Left forelimb (tissue), 1 donor: ENCODE results near the gene CCDC12.

ENCODE experiments used
- DNase-seq: peaks from one replicate; pipeline ENCODE4 v3.0.0-alpha.2; 2018; ENCODE audit warnings: low spot score

The CCDC12 gene

DNA sequence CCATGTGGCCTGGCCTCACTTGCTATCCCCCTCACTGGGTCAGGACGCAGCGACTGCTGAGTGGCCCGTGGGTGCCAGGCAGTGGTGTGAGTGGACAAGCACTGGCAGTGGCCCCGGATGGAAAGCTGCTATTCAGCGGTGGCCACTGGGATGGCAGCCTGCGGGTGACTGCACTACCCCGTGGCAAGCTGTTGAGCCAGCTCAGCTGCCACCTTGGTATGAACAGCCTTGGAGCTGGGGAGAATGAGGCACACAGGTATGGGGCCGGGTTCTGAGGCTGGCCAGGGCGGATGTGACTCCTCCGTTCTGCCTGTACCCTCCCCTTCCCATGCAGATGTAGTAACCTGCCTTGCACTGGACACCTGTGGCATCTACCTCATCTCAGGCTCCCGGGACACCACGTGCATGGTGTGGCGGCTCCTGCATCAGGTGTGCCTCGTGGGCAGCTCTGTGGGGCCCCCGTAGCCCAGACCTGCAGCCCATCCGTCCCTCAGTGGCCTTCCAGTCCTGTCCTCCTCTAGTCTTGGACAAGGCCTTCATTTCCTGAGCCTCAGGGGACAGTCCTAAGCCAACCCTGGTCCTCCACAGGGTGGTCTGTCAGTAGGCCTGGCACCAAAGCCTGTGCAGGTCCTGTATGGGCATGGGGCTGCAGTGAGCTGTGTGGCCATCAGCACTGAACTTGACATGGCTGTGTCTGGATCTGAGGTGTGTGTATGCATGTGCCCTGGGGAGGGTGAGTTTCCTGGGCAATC is 31.1 kb upstream of the CCDC12 start:
- DNase-seq: peak; percentile 63

DNA sequence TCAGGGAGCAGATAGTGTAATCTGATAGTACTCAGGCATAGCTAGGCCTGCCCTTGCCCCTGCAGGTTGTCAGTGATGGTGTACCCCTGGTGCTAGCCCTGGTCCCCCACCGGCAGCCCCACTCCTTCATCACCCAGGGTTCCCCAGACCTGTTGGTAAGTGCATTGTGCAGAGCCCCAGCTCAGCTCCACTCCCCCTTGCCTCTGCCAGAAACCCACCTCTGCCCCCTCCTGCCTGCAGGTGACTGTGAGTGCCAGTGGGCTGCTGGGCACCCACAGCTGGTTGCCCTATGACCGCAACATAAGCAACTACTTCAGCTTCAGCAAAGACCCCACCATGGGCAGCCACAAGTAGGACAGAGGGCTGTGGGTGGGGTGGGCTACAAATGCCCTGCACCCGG is 30.5 kb upstream of the CCDC12 start:
- DNase-seq: peak; percentile 49

DNA sequence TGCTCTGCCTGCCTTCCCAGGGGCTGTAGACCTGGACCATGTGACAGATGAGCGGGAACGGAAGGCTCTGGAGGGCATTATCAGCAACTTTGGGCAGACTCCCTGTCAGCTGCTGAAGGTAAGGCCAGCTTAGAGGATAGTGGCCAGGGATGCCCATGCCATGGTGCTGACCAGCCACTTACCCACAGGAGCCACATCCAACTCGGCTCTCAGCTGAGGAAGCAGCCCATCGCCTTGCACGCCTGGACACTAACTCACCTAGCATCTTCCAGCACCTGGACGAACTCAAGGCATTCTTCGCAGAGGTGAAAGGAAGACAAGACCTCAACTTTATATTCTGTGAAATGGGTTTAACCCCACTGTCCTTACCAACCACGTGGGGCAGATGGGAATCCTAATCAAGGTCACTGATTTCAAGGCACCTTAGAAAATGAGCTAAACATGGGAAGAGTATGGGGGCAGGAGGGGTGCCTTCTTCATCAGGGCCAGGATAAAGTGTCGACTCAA is 29.7 kb upstream of the CCDC12 start:
- DNase-seq: peak; percentile 28

DNA sequence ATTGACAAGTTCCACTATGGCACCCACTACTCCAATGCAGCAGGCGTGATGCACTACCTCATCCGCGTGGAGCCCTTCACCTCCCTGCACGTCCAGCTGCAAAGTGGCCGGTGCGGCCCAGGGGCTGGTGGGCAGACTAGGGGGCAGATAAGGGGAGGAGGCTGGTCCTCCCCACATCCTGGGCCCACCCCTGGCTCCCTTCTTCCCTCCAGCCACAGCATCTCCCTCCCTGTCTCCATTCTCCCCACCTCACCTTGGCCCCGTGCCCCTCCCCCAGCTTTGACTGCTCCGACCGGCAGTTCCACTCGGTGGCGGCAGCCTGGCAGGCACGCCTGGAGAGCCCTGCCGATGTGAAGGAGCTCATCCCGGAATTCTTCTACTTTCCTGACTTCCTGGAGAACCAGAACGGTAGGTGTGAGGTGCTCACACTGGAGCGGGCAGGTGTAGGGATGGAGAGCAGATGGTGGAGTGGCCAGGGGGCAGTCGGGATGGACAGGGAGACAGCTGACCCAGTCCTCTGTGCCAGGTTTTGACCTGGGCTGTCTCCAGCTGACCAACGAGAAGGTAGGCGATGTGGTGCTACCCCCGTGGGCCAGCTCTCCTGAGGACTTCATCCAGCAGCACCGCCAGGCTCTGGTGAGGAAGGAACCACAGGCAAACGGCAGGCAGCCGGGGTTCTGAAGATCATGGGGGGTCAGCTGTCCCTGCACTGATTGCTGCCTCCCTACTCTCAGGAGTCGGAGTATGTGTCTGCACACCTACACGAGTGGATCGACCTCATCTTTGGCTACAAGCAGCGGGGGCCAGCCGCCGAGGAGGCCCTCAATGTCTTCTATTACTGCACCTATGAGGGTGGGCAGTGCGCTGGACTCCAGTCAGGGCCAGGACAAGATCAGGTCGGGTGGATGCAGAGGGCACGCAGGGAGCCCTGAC is 28.9 kb upstream of the CCDC12 start:
- DNase-seq: peak; percentile 57

DNA sequence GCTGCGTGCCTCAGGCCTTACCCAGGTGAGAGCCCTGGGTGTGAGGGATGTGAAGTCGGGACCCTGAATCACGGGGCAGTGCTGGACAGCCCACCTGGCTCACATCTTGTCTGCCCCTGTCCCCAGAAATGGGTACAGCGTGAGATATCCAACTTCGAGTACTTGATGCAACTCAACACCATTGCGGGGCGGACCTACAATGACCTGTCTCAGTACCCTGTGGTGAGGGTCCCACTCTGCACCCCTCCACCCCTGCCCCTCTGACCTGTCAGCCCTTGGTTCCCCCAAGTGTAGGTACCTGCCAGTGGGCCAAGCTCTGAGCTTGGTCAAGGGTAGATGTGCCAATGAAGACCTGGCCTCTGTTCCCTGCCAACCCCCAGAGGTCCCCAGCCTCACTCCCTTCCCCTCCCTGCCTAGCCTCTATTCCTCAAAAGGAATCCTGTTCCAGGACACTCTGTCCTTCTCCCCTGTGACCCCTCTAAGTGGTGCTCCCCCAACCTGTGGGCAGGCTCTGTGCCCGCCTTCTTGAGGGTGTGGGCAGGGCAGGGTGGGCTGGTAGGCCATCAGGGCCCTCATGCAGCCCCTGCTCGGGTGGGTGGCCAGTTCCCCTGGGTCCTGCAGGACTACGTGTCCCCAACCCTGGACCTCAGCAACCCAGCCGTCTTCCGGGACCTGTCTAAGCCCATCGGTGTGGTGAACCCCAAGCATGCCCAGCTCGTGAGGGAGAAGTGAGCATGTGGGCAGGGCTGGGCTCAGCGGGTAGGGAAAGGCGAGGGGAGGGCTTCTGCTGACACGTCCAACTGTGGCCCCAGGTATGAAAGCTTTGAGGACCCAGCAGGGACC is 28.0 kb upstream of the CCDC12 start:
- no peak for DNase-seq

DNA sequence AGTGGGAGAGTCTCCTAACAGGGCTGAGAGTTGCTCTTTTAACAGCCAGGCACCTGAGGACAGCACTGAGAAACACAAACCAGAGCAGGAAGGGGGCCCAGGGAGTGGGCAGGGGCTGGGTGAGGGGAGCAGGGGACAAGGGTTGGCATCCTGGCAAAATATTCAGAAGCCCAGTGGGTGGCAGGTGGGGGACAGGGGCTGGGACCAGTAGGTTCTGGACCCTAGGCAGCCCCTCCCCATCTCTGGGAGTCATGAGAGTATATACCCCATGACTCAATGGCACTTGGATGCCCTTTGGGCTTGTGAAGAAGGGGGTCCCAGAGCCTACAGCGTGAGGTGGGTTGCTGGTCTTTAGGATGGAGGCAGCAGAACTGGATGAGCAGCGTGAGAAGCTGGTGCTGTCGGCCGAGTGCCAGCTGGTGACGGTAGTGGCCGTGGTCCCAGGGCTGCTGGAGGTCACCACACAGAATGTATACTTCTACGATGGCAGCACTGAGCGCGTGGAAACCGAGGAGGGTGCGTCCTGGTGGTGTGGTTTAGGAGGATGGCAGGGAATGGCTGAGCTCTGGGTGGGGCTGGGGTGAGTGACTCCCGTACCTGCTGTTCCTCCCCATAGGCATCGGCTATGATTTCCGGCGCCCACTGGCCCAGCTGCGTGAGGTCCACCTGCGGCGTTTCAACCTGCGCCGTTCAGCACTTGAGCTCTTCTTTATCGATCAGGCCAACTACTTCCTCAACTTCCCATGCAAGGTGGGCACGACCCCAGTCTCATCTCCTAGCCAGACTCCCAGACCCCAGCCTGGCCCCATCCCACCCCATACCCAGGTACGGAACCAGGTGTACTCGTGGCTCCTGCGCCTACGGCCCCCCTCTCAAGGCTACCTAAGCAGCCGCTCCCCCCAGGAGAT is 27.2 kb upstream of the CCDC12 start:
- no peak for DNase-seq

DNA sequence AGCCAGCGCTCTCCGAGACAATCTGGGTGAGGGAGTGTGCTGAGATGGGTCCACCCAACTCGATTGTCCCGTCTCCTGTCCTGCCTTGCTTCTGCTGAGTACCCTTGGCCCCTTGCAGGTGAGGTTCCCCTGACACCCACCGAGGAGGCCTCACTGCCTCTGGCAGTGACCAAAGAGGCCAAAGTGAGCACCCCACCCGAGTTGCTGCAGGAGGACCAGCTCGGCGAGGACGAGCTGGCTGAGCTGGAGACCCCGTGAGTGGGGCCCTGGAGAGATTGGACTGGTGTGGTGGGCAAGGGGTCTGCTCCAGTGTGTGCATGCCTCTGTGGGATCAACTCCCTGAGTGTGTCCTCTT is 26.5 kb upstream of the CCDC12 start:
- no peak for DNase-seq

DNA sequence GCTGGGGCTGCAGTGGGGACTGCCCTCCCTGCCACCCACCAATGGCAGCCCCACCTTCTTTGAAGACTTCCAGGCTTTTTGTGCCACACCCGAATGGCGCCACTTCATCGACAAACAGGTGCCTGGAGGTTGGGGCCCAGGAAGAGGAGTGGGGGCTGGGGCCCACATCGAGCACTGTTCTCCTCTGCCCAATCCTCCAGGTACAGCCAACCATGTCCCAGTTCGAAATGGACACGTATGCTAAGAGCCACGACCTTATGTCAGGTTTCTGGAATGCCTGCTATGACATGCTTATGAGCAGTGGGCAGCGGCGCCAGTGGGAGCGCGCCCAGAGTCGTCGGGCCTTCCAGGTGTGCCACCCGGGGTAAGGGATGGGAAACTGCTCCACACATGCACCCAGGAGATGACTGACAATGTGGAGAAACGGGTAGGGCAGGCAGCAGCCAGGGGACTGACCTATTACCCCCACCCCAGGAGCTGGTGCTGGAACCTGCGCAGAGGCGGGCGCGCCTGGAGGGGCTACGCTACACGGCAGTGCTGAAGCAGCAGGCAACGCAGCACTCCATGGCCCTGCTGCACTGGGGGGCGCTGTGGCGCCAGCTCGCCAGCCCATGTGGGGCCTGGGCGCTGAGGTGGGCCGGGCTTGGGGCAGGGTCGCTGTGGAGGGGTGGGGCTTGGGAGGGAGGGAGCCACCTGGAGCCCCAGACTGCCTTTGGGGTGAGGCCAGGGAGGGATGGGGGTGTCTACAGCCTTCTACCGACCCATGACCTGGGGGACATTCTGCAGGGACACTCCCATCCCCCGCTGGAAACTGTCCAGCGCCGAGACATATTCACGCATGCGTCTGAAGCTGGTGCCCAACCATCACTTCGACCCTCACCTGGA is 25.9 kb upstream of the CCDC12 start:
- no peak for DNase-seq

DNA sequence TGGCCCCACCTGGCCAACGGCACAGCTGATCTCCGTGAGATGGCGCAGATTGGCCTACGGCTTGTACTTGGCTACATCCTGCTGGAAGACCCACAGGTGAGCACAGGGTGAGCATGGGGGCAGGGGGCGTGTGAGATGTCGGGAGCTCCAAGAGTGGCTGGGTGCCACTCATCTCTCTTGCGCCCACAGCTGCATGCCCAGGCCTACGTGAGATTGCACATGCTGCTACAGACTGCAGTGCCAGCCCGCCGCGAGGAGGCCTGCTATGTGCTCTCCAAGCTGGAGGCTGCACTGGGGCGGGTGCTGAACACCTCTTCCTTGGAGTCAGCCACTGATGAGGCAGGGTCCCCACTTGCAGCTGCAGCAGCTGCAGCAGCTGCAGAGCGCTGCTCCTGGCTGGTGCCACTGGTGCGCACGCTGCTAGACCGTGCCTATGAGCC is 25.2 kb upstream of the CCDC12 start:
- no peak for DNase-seq

DNA sequence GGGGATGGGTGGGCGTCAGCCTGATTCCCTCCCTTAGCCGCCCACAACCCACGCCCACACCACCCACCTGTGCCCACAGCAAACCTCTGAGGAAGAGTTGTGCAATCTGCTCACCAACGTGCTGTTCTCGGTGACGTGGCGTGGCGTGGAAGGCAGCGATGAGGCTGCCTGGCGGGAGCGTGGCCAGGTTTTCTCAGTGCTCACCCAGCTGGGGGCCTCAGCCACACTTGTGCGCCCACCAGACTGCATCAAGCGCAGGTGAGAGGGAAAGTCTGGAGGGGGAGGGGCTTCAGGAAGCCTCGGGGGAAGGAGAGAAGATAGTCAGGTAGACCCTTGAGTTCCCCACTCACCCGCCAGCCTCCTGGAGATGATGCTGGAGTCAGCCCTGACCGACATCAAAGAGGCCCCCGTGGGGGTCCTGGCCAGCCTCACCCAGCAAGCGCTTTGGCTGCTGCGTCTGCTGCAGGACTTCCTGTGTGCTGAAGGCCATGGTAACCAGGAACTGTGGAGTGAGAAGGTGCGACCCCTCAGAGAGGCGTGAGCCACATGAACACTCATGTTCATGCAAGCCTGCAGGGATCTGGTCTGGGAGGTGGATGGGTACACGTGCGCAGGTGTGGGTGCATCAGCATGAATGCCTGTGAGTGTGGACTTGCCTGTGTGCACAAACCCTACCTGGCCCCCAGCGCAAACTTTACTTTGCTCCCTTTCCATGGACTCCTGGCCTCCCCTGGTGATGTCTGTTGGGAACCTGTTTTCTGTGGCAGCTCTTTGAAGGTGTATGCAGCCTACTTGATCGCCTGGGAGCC is 24.6 kb upstream of the CCDC12 start:
- DNase-seq: no peak

DNA sequence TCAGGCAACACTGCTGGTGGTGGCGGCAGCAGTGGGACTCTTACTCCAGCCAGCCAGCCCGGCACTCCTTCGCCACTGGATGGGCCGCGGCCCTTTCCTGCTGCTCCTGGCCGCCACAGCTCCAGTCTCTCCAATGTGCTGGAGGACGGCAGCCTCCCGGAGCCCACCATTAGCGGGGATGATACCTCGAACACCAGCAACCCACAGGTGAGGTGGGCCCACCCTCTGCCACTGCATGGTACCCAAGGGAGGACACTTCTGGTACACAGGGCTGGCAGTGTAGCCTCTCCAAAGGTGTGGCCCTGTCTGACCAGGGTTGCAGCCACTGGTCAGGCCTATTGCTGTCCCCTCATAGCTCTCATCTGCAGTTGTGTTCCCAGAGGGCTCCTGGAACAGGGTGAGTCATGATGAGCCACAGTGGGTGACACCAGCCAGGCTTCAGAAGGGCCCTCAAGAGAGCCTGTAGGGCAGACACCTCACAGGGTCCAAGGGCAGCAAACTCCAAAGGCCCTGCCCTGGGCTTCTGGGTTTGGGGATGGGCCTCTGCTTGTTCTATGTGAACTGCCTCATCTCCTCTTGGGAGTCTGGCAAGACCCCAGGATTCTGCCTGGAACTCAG is 23.8 kb upstream of the CCDC12 start:
- DNase-seq: no peak

DNA sequence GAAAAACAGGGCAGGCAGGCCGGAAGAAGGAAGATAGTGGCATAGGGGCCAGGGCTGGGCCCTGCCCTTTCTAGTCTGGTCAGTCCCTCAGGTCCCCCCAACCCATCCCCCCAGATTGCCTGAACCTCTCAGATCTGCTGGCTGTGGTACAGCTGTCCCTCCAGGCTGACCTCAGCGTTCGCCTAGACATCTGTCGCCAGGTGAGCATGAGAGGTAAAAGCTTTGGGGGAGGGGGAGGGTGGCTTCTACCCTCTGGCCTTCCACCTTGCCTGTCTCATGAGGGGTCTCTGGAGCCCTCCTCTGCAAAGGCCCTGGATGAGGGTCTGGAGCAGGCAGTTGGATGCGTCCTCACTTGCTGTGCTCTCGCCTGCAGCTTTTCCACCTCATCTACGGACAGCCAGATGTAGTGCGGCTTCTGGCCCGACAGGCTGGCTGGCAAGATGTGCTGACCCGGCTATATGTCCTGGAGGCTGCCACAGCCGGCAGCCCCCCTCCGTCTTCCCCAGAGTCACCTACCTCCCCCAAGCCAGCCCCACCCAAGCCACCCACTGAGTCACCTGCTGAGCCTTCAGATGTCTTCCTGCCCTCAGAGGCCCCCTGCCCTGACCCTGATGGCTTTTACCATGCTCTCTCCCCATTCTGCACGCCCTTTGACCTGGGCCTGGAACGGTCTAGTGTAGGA is 23.1 kb upstream of the CCDC12 start:
- no peak for DNase-seq

DNA sequence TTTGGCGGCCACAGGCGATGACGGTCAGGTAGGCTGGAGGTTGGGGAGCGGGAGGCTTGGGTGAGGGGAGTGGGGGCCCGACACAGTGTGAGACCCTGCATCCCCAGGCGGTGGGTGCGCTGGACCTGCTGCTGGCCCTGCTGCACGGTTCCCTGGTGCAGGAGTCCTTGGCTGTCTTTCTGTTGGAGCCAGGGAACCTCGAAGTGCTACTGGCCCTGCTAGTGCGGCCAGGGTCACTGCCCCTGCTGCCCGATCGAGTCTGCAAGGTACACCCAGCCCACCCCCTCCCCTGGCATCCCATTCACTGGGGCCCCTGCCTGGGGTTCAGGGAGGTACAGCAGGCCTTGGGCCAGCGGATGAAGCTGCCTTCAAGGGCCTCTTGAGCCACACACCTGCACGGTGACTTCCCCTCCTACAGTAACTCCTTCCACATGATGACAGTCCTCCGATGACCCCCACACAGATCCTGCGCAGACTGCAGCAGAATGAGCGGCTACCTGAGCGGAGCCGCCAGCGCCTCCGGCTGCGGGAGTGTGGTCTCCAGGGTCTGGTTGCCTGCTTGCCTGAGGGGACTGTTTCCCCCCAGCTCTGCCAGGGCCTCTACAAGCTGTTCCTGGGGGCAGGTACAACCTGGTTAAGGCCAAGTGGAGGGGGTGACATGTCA is 22.4 kb upstream of the CCDC12 start:
- no peak for DNase-seq

DNA sequence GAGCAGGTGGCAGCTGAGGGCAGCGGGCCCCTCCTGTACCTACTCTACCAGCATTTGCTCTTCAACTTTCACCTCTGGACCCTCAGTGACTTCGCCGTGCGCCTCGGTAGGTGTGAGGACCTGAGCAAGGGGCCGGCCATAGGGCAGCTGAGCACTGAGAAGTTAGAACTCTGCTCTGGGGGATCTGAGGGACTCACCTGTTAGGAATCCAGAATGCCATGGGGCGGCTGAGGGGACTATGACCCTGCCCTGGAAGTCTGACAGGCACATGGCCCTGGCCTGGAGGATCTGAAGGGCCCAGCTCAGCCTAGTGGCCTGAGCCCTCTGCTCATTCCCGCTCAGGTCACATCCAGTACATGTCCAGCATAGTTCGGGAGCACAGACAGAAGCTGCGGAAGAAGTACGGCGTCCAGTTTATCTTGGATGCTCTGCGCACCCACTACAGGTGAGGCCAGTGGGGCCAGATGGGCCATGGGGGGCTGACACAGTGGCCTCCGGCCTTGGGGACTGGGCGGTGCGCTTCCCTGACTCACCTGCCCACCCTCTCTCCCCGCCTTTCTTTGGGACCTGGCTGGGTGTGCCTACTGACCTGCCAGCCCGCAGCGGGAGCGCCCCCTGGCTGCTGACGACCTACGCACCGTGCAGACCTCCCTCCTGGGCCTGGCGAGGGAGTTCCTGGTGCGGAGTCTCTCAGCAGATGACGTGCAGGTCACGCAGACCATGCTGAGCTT is 21.7 kb upstream of the CCDC12 start:
- no peak for DNase-seq

DNA sequence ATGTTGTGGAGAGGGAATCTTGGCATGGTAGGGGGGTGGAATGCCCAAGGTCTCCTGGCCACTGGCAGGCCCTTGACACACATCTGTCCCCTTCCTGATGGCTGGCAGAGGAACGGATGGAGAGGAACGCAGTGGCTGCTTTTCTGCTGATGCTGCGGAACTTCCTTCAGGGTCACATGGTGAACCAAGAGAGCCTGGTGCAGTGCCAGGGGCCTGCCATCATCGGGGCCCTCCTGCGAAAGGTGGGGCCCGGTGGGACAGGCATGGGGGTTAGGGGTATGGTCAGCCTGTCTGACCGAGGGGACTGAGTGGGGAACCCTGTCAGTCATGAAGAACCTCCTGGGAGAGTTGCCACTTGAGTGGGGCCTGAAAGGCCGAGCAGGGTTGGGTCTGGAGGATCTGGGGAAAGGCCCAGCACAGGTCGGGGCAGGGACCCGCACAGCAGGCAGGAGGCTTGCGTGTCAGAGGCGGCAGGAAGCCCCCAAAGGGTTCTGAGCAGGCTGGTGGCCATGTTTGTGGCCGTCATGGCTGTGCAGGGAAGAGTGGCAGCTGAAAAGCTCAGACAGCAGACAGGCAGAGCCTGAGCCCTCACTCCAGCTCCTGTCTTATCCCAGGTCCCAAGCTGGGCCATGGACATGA is 21.0 kb upstream of the CCDC12 start:
- no peak for DNase-seq

DNA sequence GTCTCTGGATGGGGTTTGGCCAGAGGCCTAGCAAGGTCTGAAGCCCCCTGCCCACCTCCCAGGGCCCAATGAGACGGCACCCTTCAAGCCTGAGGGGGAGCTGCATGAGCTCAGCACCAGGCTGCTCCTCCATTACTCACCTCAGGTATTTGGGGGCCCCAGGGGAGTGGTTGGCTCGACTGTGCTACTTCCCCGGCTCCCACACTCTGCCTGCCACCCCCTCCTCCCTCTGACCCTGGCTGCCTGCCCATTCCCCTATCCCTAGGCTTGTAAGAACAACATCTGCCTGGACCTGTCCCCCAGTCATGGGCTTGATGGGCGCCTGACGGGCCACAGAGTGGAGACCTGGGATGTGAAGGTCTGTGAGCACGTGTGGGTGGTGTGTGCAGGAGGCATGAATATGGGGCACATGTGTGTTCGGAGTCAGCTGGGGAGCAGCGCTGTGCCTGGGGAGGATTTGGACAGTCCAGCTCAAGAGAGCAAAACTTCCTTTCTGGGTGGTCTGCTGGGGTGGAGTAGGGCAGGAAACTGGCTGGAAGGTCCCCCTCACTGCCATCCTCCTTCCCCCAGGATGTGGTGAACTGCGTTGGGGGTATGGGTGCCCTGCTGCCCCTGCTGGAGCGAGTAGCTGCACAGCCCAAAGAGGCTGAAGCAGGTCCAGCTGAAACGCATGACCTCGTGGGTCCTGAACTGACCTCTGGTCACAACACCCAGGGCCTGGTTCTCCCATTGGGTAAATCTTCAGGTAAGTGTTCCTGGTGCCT is 20.3 kb upstream of the CCDC12 start:
- no peak for DNase-seq
